Tibial nerve (tissue), 3 donors: ENCODE data around the gene TCF4.

Experiments used
- CTCF ChIP-seq, 5 experiments: fragments of 200-600 bp in 3 of 5; fragments of 450-650 bp in 2 of 5; sonication (generic) in 3 of 5; IDR thresholded peaks; one replicate each; pipeline ENCODE4 v1.5.1; 2016 to 2019; ENCODE audit warnings: antibody characterized with exemption in 5 of 5, mild to moderate bottlenecking in 3 of 5, moderate library complexity in 2 of 5
- POLR2A ChIP-seq, 2 donors: fragments of 450-650 bp; IDR thresholded peaks; one replicate each; pipeline ENCODE4 v1.6.1; 2017; ENCODE audit warnings: antibody characterized with exemption in 2 of 2, mild to moderate bottlenecking in 2 of 2, moderate library complexity in 2 of 2

- TF ChIP-seq POLR2A (IDR thresholded peaks at IDR 0.05) (no peak), CTCF (IDR thresholded peaks at IDR 0.05) (no peak)
Observed at GRCh38 chr18:55240978-55241377, 347.0 kb downstream of the TCF4 start.
